ENCODE data around the gene IDH3B. TPM values are rescaled to one million over a fixed set of nuclear protein-coding genes. Genes with fewer than 3 reads are reported as not detected.

Gene IDH3B
- polyA plus RNA-seq, 1 experiment, result 113 TPM

GRCh38 chr20:2672446-2672845 lies 8.4 kb upstream of the IDH3B start:
- H3K27ac ChIP-seq (ENCODE audit: low read depth, low read length), result no peak overlapping the region
- POLR2A ChIA-PET, result no interaction called here
- H3K27me3 ChIP-seq (ENCODE audit: control insufficient read depth, insufficient read depth, low read length), result peaks cover 17% of the 10 kb centered on the region
- no peak for DNase-seq (ENCODE audit: low read depth, low spot score)
- no peak overlapping the region for H3K4me3 ChIP-seq (ENCODE audit: low read depth, low read length)
- CTCF ChIA-PET, result interaction anchor here (0.8 kb wide), 1 partner anchor 15 kb away, joined by 4 read pairs; no protein-coding TSS in a partner anchor
- H3K9me3 ChIP-seq (ENCODE audit: control insufficient read depth, insufficient read depth, low read length), result no peaks in the 10 kb centered on the region
- TF ChIP-seq, protein P1, sequence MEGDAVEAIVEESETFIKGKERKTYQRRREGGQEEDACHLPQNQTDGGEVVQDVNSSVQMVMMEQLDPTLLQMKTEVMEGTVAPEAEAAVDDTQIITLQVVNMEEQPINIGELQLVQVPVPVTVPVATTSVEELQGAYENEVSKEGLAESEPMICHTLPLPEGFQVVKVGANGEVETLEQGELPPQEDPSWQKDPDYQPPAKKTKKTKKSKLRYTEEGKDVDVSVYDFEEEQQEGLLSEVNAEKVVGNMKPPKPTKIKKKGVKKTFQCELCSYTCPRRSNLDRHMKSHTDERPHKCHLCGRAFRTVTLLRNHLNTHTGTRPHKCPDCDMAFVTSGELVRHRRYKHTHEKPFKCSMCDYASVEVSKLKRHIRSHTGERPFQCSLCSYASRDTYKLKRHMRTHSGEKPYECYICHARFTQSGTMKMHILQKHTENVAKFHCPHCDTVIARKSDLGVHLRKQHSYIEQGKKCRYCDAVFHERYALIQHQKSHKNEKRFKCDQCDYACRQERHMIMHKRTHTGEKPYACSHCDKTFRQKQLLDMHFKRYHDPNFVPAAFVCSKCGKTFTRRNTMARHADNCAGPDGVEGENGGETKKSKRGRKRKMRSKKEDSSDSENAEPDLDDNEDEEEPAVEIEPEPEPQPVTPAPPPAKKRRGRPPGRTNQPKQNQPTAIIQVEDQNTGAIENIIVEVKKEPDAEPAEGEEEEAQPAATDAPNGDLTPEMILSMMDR (IDR thresholded peaks at IDR 0.05; ENCODE audit: low read depth, low read length), result no peak

DNA sequence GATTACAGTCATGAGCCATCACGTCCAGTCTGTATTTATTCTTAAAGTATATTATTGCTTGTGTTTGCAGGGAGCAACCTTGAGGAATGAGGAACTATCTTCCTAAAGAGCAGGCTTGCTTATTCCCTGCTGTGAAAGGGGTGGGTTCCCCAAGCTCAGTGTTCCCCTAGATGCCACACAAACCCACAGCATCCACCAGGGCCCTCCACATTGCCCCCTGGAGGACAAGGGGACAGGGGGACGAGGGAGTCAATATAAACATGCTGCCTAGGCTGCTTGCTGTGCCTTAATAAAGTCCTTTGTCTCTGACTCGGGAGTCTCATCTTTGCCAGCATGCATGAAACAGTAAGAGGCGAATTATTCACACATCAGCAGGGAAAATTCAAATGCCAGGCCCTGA lies 8.0 kb upstream of the IDH3B start:
- POLR2A ChIA-PET, result no interaction called here
- DNase-seq (ENCODE audit: low read depth, low spot score), result no peak
- TF ChIP-seq, protein P1 (IDR thresholded peaks at IDR 0.05; ENCODE audit: low read depth, low read length), result no peak; the same call in 1 of the 2 replicates
- Histone ChIP-seq H3K27me3 (ENCODE audit: control insufficient read depth, insufficient read depth, low read length) (peaks cover 15% of the 10 kb centered on the region), H3K4me3 (ENCODE audit: low read depth, low read length) (no peak overlapping the region), H3K27ac (ENCODE audit: low read depth, low read length) (no peak overlapping the region), H3K9me3 (ENCODE audit: control insufficient read depth, insufficient read depth, low read length) (no peaks in the 10 kb centered on the region)
- CTCF ChIA-PET, result interaction anchor here (0.5 to 0.8 kb wide), 2 partner anchors 15 to 314 kb away, joined by 3 to 4 read pairs; no protein-coding TSS in a partner anchor

DNA sequence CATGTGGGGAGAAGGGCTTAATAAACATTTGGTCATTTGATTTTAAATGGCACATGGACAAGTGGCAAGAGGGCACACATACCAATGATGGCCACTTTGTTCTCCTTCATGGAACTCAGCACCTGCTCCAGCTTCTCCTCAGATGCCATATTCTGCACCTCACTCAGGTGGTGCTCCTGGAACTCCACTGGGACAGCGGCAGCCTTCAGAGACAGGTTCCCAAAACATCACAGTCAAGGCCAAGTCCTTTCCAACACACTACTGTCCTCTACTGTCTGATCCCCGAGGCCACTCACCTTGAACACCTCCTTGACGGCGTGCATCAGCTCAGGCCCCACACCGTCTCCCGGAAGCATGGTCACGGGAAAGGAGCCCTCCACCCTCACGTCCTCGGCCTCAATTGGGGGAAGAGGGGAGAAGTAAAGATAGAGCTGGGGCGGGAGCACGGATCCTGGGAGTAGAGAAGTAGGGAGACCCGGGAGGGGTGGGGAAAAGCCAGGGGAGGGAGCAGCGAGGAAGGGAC lies 591 bp downstream of the IDH3B start:
- CTCF ChIA-PET, result no interaction called here

GRCh38 chr20:2659547-2659946 lies 4.5 kb downstream of the IDH3B start:
- H3K27ac ChIP-seq (ENCODE audit: low read depth, low read length), result no peak overlapping the region
- no peaks in the 10 kb centered on the region for H3K9me3 ChIP-seq (ENCODE audit: control insufficient read depth, insufficient read depth, low read length)
- POLR2A ChIA-PET, result no interaction called here
- H3K4me3 ChIP-seq (ENCODE audit: low read depth, low read length), result no peak overlapping the region
- no peaks in the 10 kb centered on the region for H3K27me3 ChIP-seq (ENCODE audit: control insufficient read depth, insufficient read depth, low read length)
- TF ChIP-seq, protein P1 (IDR thresholded peaks at IDR 0.05; ENCODE audit: low read depth, low read length), result no peak
- no peak for DNase-seq (ENCODE audit: low read depth, low spot score)
- CTCF ChIA-PET, result no interaction called here

More for the DNA sequence above, 591 bp downstream of the IDH3B start:
- DNase-seq (ENCODE audit: low read depth, low spot score), result no peak
- TF ChIP-seq, protein P1 (IDR thresholded peaks at IDR 0.05; ENCODE audit: low read depth, low read length), result no peak
- H3K27me3 ChIP-seq (ENCODE audit: control insufficient read depth, insufficient read depth, low read length), result peaks cover 4% of the 10 kb centered on the region
- H3K27ac ChIP-seq (ENCODE audit: low read depth, low read length), result peak overlapping the region; percentile 13
- POLR2A ChIA-PET, result interaction anchor here (3.3 kb wide), 1 partner anchor 11 kb away, joined by 30 read pairs; the partner anchor contains the start of gene NOP56
- H3K4me3 ChIP-seq (ENCODE audit: low read depth, low read length), result peak overlapping the region; percentile 98
- no peaks in the 10 kb centered on the region for H3K9me3 ChIP-seq (ENCODE audit: control insufficient read depth, insufficient read depth, low read length)

DNA sequence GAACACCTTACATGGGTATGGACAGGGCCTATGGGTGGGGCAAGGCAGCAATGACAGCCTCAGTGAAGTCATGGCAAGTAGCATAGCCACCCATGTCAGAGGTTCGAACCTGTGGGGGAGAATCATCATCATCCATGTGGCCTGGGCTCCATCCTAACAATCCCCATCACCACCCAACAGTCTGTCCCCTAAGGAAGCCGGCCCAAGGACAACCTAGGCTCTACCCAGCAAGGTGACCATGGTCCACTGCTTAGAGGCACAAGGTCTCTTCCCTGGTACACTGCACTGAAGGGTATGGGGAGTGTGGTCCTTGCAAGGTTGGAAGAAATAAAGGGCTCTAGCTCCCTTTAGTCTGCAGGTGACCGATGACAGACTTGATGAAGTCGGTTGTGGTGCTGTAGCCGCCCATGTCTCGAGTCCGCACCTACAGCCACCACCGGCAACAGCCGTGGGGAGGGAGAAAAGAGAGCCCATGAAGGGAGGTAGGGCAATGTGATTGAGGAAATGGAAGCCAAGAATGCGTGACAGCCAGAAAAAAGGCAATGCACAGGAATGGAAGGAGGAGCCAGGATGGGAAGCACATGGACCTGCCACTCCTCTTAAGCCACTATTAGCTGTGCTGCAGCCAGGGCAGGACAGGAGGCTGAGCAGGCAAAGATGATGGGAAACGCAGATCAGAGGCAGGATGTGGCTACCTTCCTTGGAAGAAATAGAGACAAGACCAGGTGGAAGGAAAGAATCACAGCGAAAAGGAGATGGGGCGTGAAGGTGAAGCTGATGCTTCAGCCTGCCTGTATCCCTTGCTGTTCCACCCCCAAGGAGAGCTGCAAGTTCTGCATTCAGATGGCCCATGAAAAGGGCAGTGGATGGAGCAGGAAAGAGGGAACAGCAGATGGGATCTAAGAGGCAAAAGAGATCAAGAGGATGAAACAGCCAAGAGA lies 5.3 kb downstream of the IDH3B start:
- CTCF ChIA-PET, result no interaction called here
- no peak for DNase-seq (ENCODE audit: low read depth, low spot score)
- TF ChIP-seq, protein P1 (IDR thresholded peaks at IDR 0.05; ENCODE audit: low read depth, low read length), result no peak
- H3K27ac ChIP-seq (ENCODE audit: low read depth, low read length), result no peak overlapping the region
- no peak overlapping the region for H3K4me3 ChIP-seq (ENCODE audit: low read depth, low read length)
- H3K9me3 ChIP-seq (ENCODE audit: control insufficient read depth, insufficient read depth, low read length), result no peaks in the 10 kb centered on the region
- no peaks in the 10 kb centered on the region for H3K27me3 ChIP-seq (ENCODE audit: control insufficient read depth, insufficient read depth, low read length)
- POLR2A ChIA-PET, result no interaction called here
